ENCODE data around the gene CD109.

- no peak for TF ChIP-seq USF2 (IDR thresholded peaks at IDR 0.05; ENCODE audit: low read depth, low read length)
- TF ChIP-seq CTCF (conservative IDR thresholded peaks at IDR 0.05; ENCODE audit: low read depth, low read length) = no peak
- TF ChIP-seq POLR2A (IDR thresholded peaks at IDR 0.05; ENCODE audit: low read depth, low read length) = no peak
- TF ChIP-seq MAZ (IDR thresholded peaks at IDR 0.05; ENCODE audit: borderline replicate concordance, low read depth, low read length) = no peak
Measured at GRCh38 chr6:73719046-73719445, 23.0 kb downstream of the CD109 start.

Measured in IMR-90 (cell line).